Gastrocnemius medialis (tissue), 4 donors: ENCODE data around the gene TOR3A. TPM values are rescaled to one million over a fixed set of nuclear protein-coding genes. Genes with fewer than 3 reads are reported as not detected.

Experiments used
- ATAC-seq, 2 donors: fragments of 150-250 bp; one replicate each; pipeline ENCODE4 v1.9.1; 2016
- DNase-seq, 2 donors: peaks; one replicate each; pipeline ENCODE4 v3.0.0-alpha.2; 2019
- H3K27ac ChIP-seq, 4 donors: fragments of 200-600 bp; sonication (generic); 1 replicate in 1 of 4; 2 replicates in 3 of 4; pipeline ENCODE4 v1.5.1; 2016 to 2018; ENCODE audit warnings: mild to moderate bottlenecking in 2 of 4, moderate library complexity in 1 of 4
- H3K27me3 ChIP-seq, 3 donors: fragments of 200-600 bp; sonication (generic) in 2 of 3; 1 replicate in 1 of 3; 2 replicates in 2 of 3; pipeline versions ENCODE4 v1.5.1 to v1.6.0; 2016 to 2019; ENCODE audit warnings: mild to moderate bottlenecking in 1 of 3, moderate library complexity in 1 of 3
- H3K36me3 ChIP-seq, 2 donors: fragments of 200-600 bp; sonication (generic) in 1 of 2; one replicate each; pipeline ENCODE4 v1.5.1; 2017 to 2018
- H3K4me1 ChIP-seq, 2 donors: fragments of 200-600 bp; sonication (generic) in 1 of 2; one replicate each; pipeline ENCODE4 v1.5.1; 2016 to 2017; ENCODE audit warnings: mild to moderate bottlenecking in 2 of 2
- H3K4me3 ChIP-seq, 4 donors: fragments of 200-600 bp; sonication (generic) in 3 of 4; 1 replicate in 1 of 4; 2 replicates in 3 of 4; pipeline ENCODE4 v1.5.1; 2016 to 2019; ENCODE audit warnings: mild to moderate bottlenecking in 2 of 4
- H3K9me3 ChIP-seq, 3 donors: fragments of 200-600 bp; sonication (generic) in 2 of 3; 1 replicate in 1 of 3; 2 replicates in 2 of 3; pipeline ENCODE4 v1.5.1; 2016 to 2019
- CTCF ChIP-seq, 5 experiments: fragments of 450-650 bp in 3 of 5; fragments of 200-600 bp in 2 of 5; sonication (generic) in 2 of 5; IDR thresholded peaks in 4 of 5; conservative IDR thresholded peaks in 1 of 5; 1 replicate in 4 of 5; 2 replicates in 1 of 5; pipeline ENCODE4 v1.5.1; 2016 to 2019; ENCODE audit warnings: antibody characterized with exemption in 5 of 5, mild to moderate bottlenecking in 3 of 5, moderate library complexity in 3 of 5
- POLR2A ChIP-seq, 2 donors: fragments of 450-650 bp; IDR thresholded peaks; one replicate each; pipeline ENCODE4 v1.6.1; 2017; ENCODE audit warnings: antibody characterized with exemption in 2 of 2, mild to moderate bottlenecking in 2 of 2, moderate library complexity in 2 of 2
- in situ Hi-C, 4 donors: fragments of 200-750 bp; cut with MboI; loops; one replicate each; pipeline versions ENCODE4 v1.15.0 to v1.8.0; 2017; ENCODE audit warnings: low sequenced_read_pairs in 4 of 4
- intact Hi-C: fragments of 100-400 bp; cut with DNase I; formaldehyde crosslinking; loops from one replicate; pipeline ENCODE4 v1.15.1; 2023; ENCODE audit warnings: low total_unique reads
- total RNA-seq, 4 donors: library from RNA; depleted of rRNA; stranded (reverse); fragments of >200 nt; gene quantifications; one replicate each; pipeline versions ENCODE4 v1.1.0 to v1.2.3, GENCODE V29; 2016

TOR3A gene
- total RNA-seq, 4 donors from 2014 or later, result 19.2 to 78.6 (median 29.0) TPM

GRCh38 chr1:179092896-179093461, 11.1 kb downstream of the TOR3A start:
- TF ChIP-seq POLR2A (IDR thresholded peaks at IDR 0.05), result no peak
- no peak for TF ChIP-seq CTCF (IDR thresholded peaks at IDR 0.05 in 4 of 5, conservative IDR thresholded peaks at IDR 0.05 in 1 of 5)
- DNase-seq (no peak), ATAC-seq (no peak)
- Histone ChIP-seq H3K4me1 (peaks cover 25 to 32% of the 10 kb centered on the region in 2 donors), H3K4me3 (no peak overlapping the region), H3K36me3 (peaks cover 0 to 62% of the 10 kb centered on the region in 2 donors), H3K27ac (peak overlapping the region in 2 of 4 donors; percentile 83), H3K27me3 (no peaks in the 10 kb centered on the region), H3K9me3 (no peaks in the 10 kb centered on the region)
- intact Hi-C loops, result no loop called here
- in situ Hi-C loops, result loop anchor here in 1 of 4 donors (25.0 kb wide), 1 partner anchor 719 kb away; no protein-coding TSS in a partner anchor

GRCh38 chr1:179094818-179095217, 12.9 kb downstream of the TOR3A start:
- Histone ChIP-seq H3K27me3 (no peaks in the 10 kb centered on the region), H3K9me3 (no peaks in the 10 kb centered on the region), H3K4me3 (no peak overlapping the region), H3K36me3 (peaks cover 0 to 47% of the 10 kb centered on the region in 2 donors), H3K4me1 (peaks cover 25% of the 10 kb centered on the region in 2 donors), H3K27ac (peak overlapping the region in 3 of 4 donors; percentile 5 to 21 (median 17))
- ATAC-seq (no peak), DNase-seq (no peak)
- TF ChIP-seq POLR2A (IDR thresholded peaks at IDR 0.05) (no peak), CTCF (IDR thresholded peaks at IDR 0.05 in 4 of 5, conservative IDR thresholded peaks at IDR 0.05 in 1 of 5) (no peak)
- in situ Hi-C loops, result loop anchor here in 1 of 4 donors (25.0 kb wide), 1 partner anchor 717 kb away; no protein-coding TSS in a partner anchor
- intact Hi-C loops, result no loop called here

- in situ Hi-C loops, result loop anchor here in 1 of 4 donors (25.0 kb wide), 1 partner anchor 717 kb away; no protein-coding TSS in a partner anchor
- DNase-seq (no peak), ATAC-seq (no peak)
- Histone ChIP-seq H3K4me1 (peaks cover 20 to 21% of the 10 kb centered on the region in 2 donors), H3K36me3 (peaks cover 0 to 47% of the 10 kb centered on the region in 2 donors), H3K27ac (peak overlapping the region in 3 of 4 donors; percentile 5 to 17 (median 16)), H3K4me3 (no peak overlapping the region), H3K27me3 (no peaks in the 10 kb centered on the region), H3K9me3 (no peaks in the 10 kb centered on the region)
- TF ChIP-seq CTCF (IDR thresholded peaks at IDR 0.05 in 4 of 5, conservative IDR thresholded peaks at IDR 0.05 in 1 of 5), result no peak
- no peak for TF ChIP-seq POLR2A (IDR thresholded peaks at IDR 0.05)
- intact Hi-C loops, result no loop called here
Observed at GRCh38 chr1:179095377-179095776, 13.5 kb downstream of the TOR3A start.

- peaks cover 14 to 16% of the 10 kb centered on the region in 2 donors for H3K4me1 ChIP-seq
- no peaks in the 10 kb centered on the region for H3K27me3 ChIP-seq
- no peak for ATAC-seq
- peaks cover 0 to 47% of the 10 kb centered on the region in 2 donors for H3K36me3 ChIP-seq
- DNase-seq, result no peak
- in situ Hi-C loops, result loop anchor here in 1 of 4 donors (25.0 kb wide), 1 partner anchor 716 kb away; no protein-coding TSS in a partner anchor
- no peak overlapping the region for H3K4me3 ChIP-seq
- intact Hi-C loops, result no loop called here
- no peak overlapping the region for H3K27ac ChIP-seq
- TF ChIP-seq POLR2A (IDR thresholded peaks at IDR 0.05), result no peak
- TF ChIP-seq CTCF (IDR thresholded peaks at IDR 0.05 in 4 of 5, conservative IDR thresholded peaks at IDR 0.05 in 1 of 5), result no peak
- H3K9me3 ChIP-seq, result no peaks in the 10 kb centered on the region
Observed at GRCh38 chr1:179095924-179096323, 14.1 kb downstream of the TOR3A start.
